NCI-H187 (cell line): Measurements from ENCODE around the gene PRPF38B.
"Not testable (repeated sequence)": the region's sequence is repeated elsewhere in the genome, so short reads cannot be mapped to it uniquely, and the experiment has no call there.

ENCODE experiments used
- DNase-seq, 2 experiments: peaks; one replicate each; lab custom pipeline; 2025; lab: John Stamatoyannopoulos, UW

Gene PRPF38B

GRCh38 chr1:108679586-108680213 is 12.4 kb upstream of the PRPF38B start:
- DNase-seq = no peak

DNA sequence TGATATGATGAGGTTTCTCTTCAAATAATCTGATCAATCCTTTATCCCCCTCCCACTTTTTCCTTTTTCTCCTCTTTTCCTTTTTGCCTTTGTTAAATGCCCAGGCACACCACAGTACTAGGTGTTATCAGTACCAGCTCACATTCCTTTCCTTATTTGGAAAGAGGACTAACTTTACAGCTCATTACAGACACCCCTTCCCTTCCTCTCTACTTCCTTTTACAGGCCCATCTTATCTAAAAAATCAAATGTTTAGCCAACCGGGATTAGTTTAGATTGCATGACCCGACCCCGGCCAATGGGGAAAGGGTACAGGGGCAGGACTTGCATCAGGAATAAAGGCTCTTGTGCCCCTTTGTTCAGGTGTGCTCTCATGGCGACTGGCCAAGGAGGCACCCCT is 10.4 kb upstream of the PRPF38B start:
- DNase-seq = not testable (repeated sequence)

DNA sequence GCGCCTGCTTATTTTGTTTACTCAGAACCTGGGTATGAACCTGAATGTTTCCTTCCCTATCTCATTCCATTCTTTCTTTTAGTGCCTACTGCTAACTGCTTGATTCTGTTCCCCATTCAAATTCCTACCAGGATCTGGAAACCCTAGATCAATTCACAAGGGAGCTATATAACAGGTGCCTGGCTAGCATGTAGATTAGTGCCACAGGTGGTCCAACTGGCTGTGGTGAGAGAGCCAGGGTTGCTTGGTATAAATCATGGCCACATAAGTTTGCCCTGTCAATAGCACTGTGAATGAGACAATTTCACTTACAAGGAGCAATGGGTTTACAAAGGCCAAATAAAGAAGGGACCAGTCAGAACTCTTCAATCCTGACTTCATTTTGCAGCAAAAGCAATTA is 6.6 kb upstream of the PRPF38B start:
- no peak for DNase-seq

DNA sequence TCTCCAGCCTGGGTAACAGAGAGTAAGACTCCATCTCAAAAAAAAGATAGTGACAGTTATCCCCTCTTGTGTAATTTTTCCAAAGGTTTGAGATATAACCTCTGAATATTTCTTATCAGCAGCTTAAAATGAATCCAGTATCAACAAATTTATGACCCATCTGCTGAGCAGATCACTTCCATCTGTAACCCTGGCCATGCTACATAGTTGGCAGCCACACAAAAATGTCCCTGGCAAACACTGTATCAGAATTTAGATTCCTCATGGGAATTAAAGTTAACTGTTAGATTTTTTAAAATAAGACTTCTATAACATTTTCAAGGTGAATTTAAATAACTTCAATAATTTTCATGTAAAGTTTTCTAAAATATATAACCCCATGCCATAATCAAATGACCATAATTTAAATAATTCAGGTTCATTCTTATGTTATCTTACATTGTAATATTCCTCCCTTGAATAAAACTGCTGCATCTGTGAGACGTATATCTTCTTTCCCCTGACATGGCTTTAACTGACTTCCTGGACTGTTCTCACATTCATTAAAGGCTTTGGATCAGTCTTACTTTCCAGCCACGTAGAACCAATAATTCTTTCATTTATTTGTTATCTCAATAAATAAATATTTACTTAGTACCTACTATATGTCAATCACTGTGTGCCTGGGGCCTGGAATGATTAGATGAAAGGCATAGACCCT is 5.3 kb upstream of the PRPF38B start:
- DNase-seq = no peak

GRCh38 chr1:108691128-108691941 is 775 bp upstream of the PRPF38B start:
- DNase-seq = no peak

DNA sequence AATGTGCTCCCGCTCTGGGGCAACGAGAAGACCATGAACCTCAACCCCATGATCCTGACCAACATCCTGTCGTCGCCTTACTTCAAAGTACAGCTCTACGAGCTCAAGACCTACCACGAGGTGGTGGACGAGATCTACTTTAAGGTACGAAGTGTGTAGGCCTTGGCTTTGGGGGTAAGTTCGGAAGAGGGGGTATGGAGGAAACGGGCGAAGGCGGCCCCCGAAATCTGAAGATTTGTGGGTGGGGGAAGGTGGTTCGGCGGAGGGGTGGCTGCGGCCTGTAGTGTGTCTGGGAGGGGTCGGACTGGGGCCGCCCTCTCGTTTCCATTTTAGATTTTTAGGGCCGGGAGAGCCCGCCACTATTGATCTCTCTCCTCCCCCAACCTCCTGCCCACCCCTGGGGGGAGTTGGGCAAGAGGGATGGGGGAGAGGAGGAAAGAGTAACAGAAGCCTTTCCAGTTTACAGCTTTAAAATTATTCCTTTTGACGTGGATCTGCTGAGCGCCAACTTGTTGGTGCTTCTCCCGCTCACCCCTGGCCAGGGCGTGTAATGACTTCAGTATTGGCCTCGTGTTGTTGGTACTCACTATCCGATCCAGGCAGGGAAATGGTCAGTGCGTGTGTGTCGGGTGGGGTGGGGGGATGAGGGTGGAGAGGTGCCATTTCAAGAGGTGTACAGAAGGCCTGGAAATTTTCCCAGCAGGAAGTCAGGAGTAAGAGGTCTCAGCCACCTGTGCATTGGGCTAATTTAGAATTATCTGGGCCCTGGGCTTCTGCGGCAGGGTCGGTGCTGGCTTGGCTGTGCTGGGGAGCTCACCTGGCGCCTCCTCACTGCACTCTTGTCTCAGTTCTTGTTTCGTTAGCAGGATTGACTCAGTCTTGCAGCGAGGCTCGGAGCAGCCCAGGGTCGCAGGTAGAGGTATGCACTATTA is 880 bp downstream of the PRPF38B start:
- peak; percentile 48 to 62 for DNase-seq

GRCh38 chr1:108695535-108695934 is 3.4 kb downstream of the PRPF38B start:
- DNase-seq = no peak

- no peak for DNase-seq
These were observed 7.5 kb downstream of the PRPF38B start for GRCh38 chr1:108699375-108700332.

- no peak for DNase-seq
These were observed 9.2 kb downstream of the PRPF38B start for GRCh38 chr1:108701176-108701849.

- not testable (repeated sequence) for DNase-seq
These were observed 10.0 kb downstream of the PRPF38B start for GRCh38 chr1:108702109-108702508.

DNA sequence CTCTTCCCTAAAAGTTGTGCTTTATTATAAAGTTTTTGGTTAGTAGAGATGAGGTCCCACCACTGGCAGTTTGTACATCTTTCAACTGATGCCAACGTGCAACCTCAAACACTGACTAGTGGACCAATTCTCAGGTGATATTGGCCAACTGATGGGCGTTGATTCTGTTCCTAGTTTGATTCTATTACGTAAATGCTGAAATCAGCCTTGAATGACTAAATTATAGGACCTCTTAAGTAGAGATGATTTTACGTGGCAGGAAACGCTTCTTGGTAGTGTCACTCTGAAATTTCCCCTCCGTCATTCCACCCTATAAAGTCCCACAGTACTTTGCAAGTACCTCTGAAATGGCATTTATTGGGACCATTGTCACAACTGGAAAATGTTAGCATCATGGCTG is 11.8 kb downstream of the PRPF38B start:
- no peak for DNase-seq

- no peak for DNase-seq
These were observed 12.4 kb downstream of the PRPF38B start for GRCh38 chr1:108704496-108704895.

- no peak for DNase-seq
These were observed 14.5 kb downstream of the PRPF38B start for GRCh38 chr1:108706643-108707042.

DNA sequence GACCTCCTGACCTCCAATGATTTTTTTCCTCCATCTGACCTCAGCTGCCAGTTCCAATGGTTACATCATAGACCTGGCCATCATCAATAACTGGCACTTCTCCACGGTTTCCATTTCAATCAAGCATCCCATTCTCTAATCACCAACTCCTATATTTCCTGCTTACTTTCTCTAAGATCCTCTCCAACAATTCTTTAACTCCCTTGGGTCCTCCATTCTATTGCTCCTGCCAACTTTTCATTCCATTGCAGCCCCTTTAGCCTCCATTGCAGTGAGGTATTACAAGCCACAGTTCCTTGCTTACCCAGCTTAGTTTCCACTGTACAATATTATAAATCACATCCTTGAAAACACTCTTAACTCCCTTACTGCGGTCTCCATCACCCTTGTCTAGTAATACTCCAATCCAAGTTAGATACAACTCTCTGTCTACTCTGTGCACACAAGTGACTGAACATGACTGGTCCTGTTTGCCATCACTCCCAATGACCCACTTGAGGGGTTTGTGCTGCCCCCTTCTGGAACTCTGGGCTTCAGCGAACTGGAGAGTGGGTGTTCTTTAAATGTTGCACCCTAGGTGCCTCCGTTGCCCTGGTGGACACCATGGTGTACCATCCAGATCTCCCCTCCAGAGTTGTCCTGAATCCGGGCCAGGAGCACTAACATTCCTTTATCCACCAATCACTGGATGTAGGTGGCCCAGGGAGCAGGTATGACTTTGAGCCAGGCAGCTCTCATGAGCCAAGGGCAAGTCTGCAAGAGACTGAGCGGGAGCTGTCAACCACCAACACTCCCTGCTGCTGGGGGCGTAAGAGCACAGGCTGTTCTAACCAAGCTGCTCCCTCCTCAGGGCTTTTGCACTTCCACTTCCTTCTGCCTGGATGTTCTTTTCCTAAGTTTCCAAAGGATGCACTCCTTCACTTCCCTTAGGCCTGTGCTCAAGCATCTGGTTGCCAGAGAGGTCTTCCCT is 16.9 kb downstream of the PRPF38B start:
- no peak for DNase-seq

GRCh38 chr1:108712606-108713150 is 20.6 kb downstream of the PRPF38B start, which contains the start of gene FNDC7:
FNDC7 (plus strand) TSS chr1:108712908; CDS start chr1:108712934, 26 bp downstream.
- DNase-seq = no peak

- no peak for DNase-seq
These were observed 23.8 kb downstream of the PRPF38B start for GRCh38 chr1:108715932-108716331.

GRCh38 chr1:108716437-108717230 is 24.5 kb downstream of the PRPF38B start:
- DNase-seq = no peak
